Lung (tissue), 16 donors: Measurements from ENCODE around the gene GRPEL1. TPM values are rescaled to one million over a fixed set of nuclear protein-coding genes. Genes with fewer than 3 reads are reported as not detected.
A peak's percentile ranks its signal among the peaks of the same experiment; 100 is the strongest.

Source experiments
- ATAC-seq: fragments of 200-7000 bp; cut with Tn5 transposase; one replicate; pipeline ENCODE4 v1.9.1; 2020; ENCODE audit warnings: moderate number of reproducible peaks; ENCODE audit not compliant: insufficient read depth, low FRiP score
- DNase-seq, 3 donors: peaks; one replicate each; pipeline ENCODE4 v3.0.0-alpha.2; 2013 to 2017
- H3K27ac ChIP-seq, 2 donors: one replicate each; pipeline ENCODE4 v1.5.1; 2013; ENCODE audit warnings: mild to moderate bottlenecking in 2 of 2, moderate library complexity in 2 of 2, control low read depth in 1 of 2, inconsistent platforms in 1 of 2, low read depth in 1 of 2, low read length in 1 of 2
- H3K27me3 ChIP-seq, 3 donors: one replicate each; pipeline ENCODE4 v1.5.1; 2013; ENCODE audit warnings: low read length in 2 of 3; ENCODE audit not compliant: control insufficient read depth in 3 of 3, insufficient read depth in 3 of 3
- H3K36me3 ChIP-seq, 4 donors: one replicate each; pipeline ENCODE4 v1.5.1; 2013; ENCODE audit warnings: low read length in 4 of 4, mild to moderate bottlenecking in 1 of 4, moderate library complexity in 1 of 4; ENCODE audit not compliant: control insufficient read depth in 4 of 4, insufficient read depth in 4 of 4
- H3K4me1 ChIP-seq, 5 donors: one replicate each; pipeline ENCODE4 v1.5.1; 2013; ENCODE audit warnings: low read length in 5 of 5, mild to moderate bottlenecking in 2 of 5, moderate library complexity in 1 of 5; ENCODE audit not compliant: control insufficient read depth in 5 of 5, insufficient read depth in 5 of 5
- H3K4me3 ChIP-seq: one replicate; pipeline ENCODE4 v1.5.1; 2013; ENCODE audit warnings: mild to moderate bottlenecking, control low read depth, moderate library complexity
- H3K9ac ChIP-seq, 2 donors: one replicate each; pipeline ENCODE4 v1.5.1; 2013; ENCODE audit warnings: low read length in 2 of 2, control low read depth in 1 of 2; ENCODE audit not compliant: insufficient read depth in 1 of 2
- H3K9me3 ChIP-seq, 4 donors: one replicate each; pipeline ENCODE4 v1.5.1; 2013; ENCODE audit warnings: low read length in 3 of 4, mild to moderate bottlenecking in 1 of 4, moderate library complexity in 1 of 4; ENCODE audit not compliant: control insufficient read depth in 4 of 4, insufficient read depth in 3 of 4
- WGBS, 2 donors: extraction: QIAGEN DNeasy Blood & Tissue Kit; methylation state at CpG; one replicate each; pipeline ENCODE4 v1.1.7; 2013; 5-methylcytosine and 5-hydroxymethylcytosine counted together
- long read RNA-seq, 5 donors: transcript quantifications; one replicate each; lab custom pipeline, GENCODE V29; 2026
- polyA plus RNA-seq, 2 donors: library from polyadenylated mRNA; stranded (reverse); fragments of 200-250 nt; gene quantifications; one replicate each; pipeline ENCODE4 v1.2.1, GENCODE V29; 2013
- total RNA-seq, 2 donors: library from RNA; depleted of rRNA in 1 of 2; stranded (reverse); fragments of >200 nt in 1 of 2; gene quantifications; one replicate each; pipeline ENCODE4 v1.2.1, GENCODE V29; 2014 to 2021
- TF ChIP-seq, protein P1 (sequence below): IDR thresholded peaks from 2 replicates; pipeline ENCODE4 v1.5.1; 2012; ENCODE audit warnings: mild to moderate bottlenecking; ENCODE audit errors: control extremely low read depth, extremely low read depth
- donor health status: control.
- donor health status: control.
- donor health status: Bipolar disorder and iron deficiency.
- donor health status: healthy.
- donor health status: DM: yes; HTN: yes; CAD: no.

Gene GRPEL1
- total RNA-seq (10 to 100 TPM; 13.9 to 30.1 TPM), polyA plus RNA-seq (10 to 100 TPM; 28.5 to 39.1 TPM)
- long read RNA-seq, donor 1, transcript GRPEL1-201 (4 exons, 2,775 nt), result major isoform, 16 of 16 reads
- long read RNA-seq, donor 1, partial matches to known transcripts, result 0 of 16 reads
- long read RNA-seq, donor 1, other reads (novel, unspliced or antisense), result 0 of 16 reads
- long read RNA-seq, donor 2, transcript GRPEL1-201 (4 exons, 2,775 nt), result major isoform, 5 of 7 reads
- long read RNA-seq, donor 2, partial matches to known transcripts, result 0 of 7 reads
- long read RNA-seq, donor 2, other reads (novel, unspliced or antisense), result 0 of 7 reads
- long read RNA-seq, donor 3, transcript GRPEL1-201 (4 exons, 2,775 nt), result major isoform, 5 of 6 reads
- long read RNA-seq, donor 3, partial matches to known transcripts, result 0 of 6 reads
- long read RNA-seq, donor 3, other reads (novel, unspliced or antisense), result 0 of 6 reads
- long read RNA-seq, donor 4, transcript GRPEL1-201 (4 exons, 2,775 nt), result major isoform, 5 of 5 reads
- long read RNA-seq, donor 4, partial matches to known transcripts, result 0 of 5 reads
- long read RNA-seq, donor 4, other reads (novel, unspliced or antisense), result 0 of 5 reads
- long read RNA-seq, donor 5, transcript GRPEL1-201 (4 exons, 2,775 nt), result major isoform, 20 of 20 reads
- long read RNA-seq, donor 5, partial matches to known transcripts, result 0 of 20 reads
- long read RNA-seq, donor 5, other reads (novel, unspliced or antisense), result 0 of 20 reads

DNA sequence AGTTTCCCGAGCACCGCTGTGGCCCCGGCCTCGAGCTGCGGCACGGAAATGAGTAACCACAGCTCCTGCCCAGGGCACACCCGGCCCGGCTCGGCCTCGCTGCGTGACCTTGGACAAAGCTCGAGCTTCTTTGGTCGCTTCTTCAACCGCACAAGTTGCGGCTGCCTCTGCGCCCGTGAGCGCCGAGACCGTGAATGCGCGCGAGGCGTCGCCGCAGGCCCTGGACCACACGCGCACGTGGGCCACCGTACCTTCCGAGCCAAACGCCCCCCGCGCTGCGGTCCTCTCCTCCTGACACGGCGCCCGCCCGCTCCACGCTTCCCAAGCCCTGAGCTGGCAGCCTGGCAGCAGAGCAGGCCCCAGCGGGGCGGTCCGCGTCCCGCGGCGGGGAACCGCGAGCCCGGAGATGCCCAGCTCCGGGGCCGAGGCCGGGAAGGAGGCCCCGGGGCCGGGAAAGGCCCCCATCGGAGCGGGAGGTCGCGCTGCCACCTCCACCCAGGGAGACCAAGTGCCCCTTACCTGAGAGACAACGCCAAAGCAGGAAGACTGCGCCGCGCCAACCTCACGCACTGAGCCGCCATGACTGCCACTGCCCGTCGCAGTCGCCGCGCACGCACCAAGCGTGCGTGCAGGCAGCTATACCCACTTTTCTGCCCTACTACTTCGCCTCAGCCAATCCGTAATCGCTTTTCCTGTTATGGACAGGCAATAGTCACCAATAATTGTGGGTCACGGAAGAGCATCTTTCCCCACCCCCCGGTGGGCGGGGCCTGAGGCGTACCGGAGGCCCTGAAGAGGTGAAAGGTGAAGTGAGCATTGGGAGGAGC, at the start of gene GRPEL1:
GRPEL1 (minus strand) TSS at position 613 of the 827 bp plus-strand sequence; CDS start at position 581, 32 bp downstream.
- Histone ChIP-seq H3K36me3 (peaks cover 0 to 19% (median 14%) of the 10 kb centered on the region in 4 donors), H3K4me1 (peaks cover 5 to 16% (median 8%) of the 10 kb centered on the region in 5 donors), H3K27me3 (no peaks in the 10 kb centered on the region), H3K4me3 (peak within 1 kb of the TSS; percentile 94), H3K27ac (peak within 1 kb of the TSS; percentile 95), H3K9me3 (no peaks in the 10 kb centered on the region), H3K9ac (peak within 1 kb of the TSS; percentile 26 to 86)
- peak; percentile 96 for ATAC-seq
- 0 to 1% methylated on average over 77 to 81 of the region's 81 CpGs for WGBS, 2 donors
- TF ChIP-seq, protein P1, sequence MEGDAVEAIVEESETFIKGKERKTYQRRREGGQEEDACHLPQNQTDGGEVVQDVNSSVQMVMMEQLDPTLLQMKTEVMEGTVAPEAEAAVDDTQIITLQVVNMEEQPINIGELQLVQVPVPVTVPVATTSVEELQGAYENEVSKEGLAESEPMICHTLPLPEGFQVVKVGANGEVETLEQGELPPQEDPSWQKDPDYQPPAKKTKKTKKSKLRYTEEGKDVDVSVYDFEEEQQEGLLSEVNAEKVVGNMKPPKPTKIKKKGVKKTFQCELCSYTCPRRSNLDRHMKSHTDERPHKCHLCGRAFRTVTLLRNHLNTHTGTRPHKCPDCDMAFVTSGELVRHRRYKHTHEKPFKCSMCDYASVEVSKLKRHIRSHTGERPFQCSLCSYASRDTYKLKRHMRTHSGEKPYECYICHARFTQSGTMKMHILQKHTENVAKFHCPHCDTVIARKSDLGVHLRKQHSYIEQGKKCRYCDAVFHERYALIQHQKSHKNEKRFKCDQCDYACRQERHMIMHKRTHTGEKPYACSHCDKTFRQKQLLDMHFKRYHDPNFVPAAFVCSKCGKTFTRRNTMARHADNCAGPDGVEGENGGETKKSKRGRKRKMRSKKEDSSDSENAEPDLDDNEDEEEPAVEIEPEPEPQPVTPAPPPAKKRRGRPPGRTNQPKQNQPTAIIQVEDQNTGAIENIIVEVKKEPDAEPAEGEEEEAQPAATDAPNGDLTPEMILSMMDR, result no peak
- peak; percentile 100 for DNase-seq

DNA sequence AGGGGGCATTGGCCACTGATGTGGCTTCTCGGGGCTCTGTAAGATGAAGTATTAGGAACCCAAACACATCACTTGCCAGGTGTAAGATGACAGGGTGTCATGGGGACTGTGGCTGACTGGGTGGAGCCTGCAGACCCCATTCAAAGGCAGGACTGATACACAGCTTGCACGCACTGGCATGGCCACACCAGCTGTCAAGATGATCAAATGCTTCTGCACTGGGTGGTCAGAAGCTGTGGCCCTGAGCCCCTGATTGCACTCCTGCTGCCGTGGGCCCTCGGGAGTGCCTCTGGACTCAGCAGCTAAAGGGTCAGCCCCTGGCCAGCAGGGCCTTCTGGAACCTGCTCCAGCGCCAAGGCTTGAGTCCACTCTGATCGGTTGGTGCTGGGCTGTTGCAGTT, 48.8 kb upstream of the GRPEL1 start:
- Histone ChIP-seq H3K9me3 (peaks cover 0 to 5% (median 0%) of the 10 kb centered on the region in 4 donors), H3K4me3 (no peak overlapping the region), H3K36me3 (no peaks in the 10 kb centered on the region), H3K4me1 (no peaks in the 10 kb centered on the region), H3K27ac (no peak overlapping the region), H3K27me3 (peaks cover 0 to 3% (median 2%) of the 10 kb centered on the region in 3 donors), H3K9ac (no peak overlapping the region)
- 67 to 72% methylated on average over 6 of the region's 6 CpGs for WGBS, 2 donors
- ATAC-seq, result no peak
- DNase-seq, result no peak
- TF ChIP-seq, protein P1, result no peak

DNA sequence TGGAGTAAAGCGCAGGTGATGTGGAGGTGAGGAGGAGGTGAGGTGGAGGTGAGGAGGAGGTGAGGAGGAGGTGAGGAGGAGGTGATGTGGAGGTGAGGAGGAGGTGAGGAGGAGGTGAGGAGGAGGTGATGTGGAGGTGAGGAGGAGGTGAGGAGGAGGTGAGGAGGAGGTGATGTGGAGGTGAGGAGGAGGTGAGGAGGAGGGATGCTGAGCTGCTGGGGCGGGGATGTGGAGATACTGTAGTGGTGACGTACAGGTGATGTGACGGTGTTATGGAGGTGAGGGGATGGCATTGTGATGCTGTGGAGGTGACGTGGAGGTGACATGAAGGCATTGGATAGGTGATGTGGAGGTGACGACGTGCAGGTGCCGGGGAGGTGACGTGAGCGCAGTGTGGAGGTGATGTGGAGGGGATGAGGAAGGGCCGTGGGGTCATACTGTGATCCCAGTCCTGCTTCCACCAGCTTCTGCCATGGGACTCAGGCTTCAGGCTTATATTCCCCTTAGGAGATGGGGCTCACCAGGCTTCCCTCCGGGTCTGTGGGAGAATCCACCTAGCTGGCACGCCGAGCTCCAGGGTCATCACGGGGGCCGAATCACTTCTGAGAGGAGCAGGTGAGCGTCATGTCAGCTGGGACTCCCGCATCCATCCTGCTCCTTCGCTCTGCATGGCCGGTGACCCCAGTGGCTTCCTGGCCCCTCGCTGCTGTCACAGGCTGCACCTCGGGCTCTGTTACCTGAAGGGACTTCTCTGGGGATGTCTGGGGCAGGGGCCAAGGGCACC, 47.9 kb upstream of the GRPEL1 start:
- H3K36me3 ChIP-seq, result no peaks in the 10 kb centered on the region
- ATAC-seq (no peak), DNase-seq (no peak)
- peaks cover 0 to 5% (median 0%) of the 10 kb centered on the region in 4 donors for H3K9me3 ChIP-seq
- WGBS, 2 donors, result 85 to 92% methylated on average over 22 of the region's 22 CpGs
- TF ChIP-seq, protein P1, result no peak
- no peak overlapping the region for H3K27ac ChIP-seq
- H3K9ac ChIP-seq, result no peak overlapping the region
- H3K27me3 ChIP-seq, result peaks cover 0 to 3% (median 2%) of the 10 kb centered on the region in 3 donors
- H3K4me1 ChIP-seq, result no peaks in the 10 kb centered on the region
- no peak overlapping the region for H3K4me3 ChIP-seq
